A673 (cell line): ENCODE data around the gene CCM2. TPM values are rescaled to one million over a fixed set of nuclear protein-coding genes. Genes with fewer than 3 reads are reported as not detected.

ENCODE experiments used
- BruUV-seq: library from RNA; stranded (reverse); fragments of 400-500 nt; replicated peaks from 2 replicates; lab custom pipeline; 2021; lab: Mats Ljungman, UMichigan
- CTCF ChIA-PET: fragments of 300-600 bp; sonication (Branson Sonifier 250); formaldehyde crosslinking; loops from one replicate; lab custom pipeline; 2022; ENCODE audit warnings: antibody characterized with exemption; lab: Charles Lee
- POLR2A ChIA-PET: fragments of 300-600 bp; sonication (Branson Sonifier 250); formaldehyde crosslinking; loops from one replicate; lab custom pipeline; 2022; ENCODE audit warnings: antibody characterized with exemption; ENCODE audit not compliant: low non-redundant PET; lab: Charles Lee
- DNase-seq: peaks from one replicate; pipeline ENCODE4 v3.0.0-alpha.2; 2015; ENCODE audit warnings: low spot score
- H3K27ac ChIP-seq: fragments of 200-600 bp; sonication (generic); 2 replicates; pipeline ENCODE4 v1.5.1; 2016; ENCODE audit warnings: mixed run types, low read depth, mild to moderate bottlenecking, mixed read lengths, antibody characterized with exemption, low read length; ENCODE audit not compliant: poor library complexity, severe bottlenecking
- H3K27me3 ChIP-seq: fragments of 200-600 bp; sonication (generic); replicated peaks from 2 replicates; pipeline ENCODE4 v1.6.1; 2017; ENCODE audit warnings: mixed run types, low read depth, mild to moderate bottlenecking, mixed read lengths, antibody characterized with exemption, low read length; ENCODE audit not compliant: insufficient read depth, poor library complexity
- H3K36me3 ChIP-seq: fragments of 200-600 bp; sonication (generic); 2 replicates; pipeline ENCODE4 v1.6.1; 2016; ENCODE audit warnings: mixed run types, mild to moderate bottlenecking, mixed read lengths, antibody characterized with exemption, low read length; ENCODE audit not compliant: insufficient read depth, poor library complexity, severe bottlenecking
- H3K4me1 ChIP-seq: fragments of 200-600 bp; sonication (generic); 2 replicates; pipeline ENCODE4 v1.6.1; 2017; ENCODE audit warnings: mixed run types, mild to moderate bottlenecking, mixed read lengths, antibody characterized with exemption, low read length; ENCODE audit not compliant: insufficient read depth, poor library complexity, severe bottlenecking
- H3K4me3 ChIP-seq: fragments of 200-600 bp; sonication (generic); 2 replicates; pipeline ENCODE4 v1.5.1; 2016; ENCODE audit warnings: low read depth, mixed run types, mild to moderate bottlenecking, mixed read lengths, low read length; ENCODE audit not compliant: poor library complexity, severe bottlenecking
- H3K9me3 ChIP-seq: fragments of 200-600 bp; sonication (generic); 2 replicates; pipeline ENCODE4 v1.6.1; 2016; ENCODE audit warnings: mixed run types, low read depth, mild to moderate bottlenecking, mixed read lengths, antibody characterized with exemption, low read length; ENCODE audit not compliant: poor library complexity, severe bottlenecking
- EZH2 ChIP-seq: fragments of 200-600 bp; sonication (generic); IDR thresholded peaks from 2 replicates; pipeline ENCODE4 v1.6.1; 2017; ENCODE audit warnings: borderline replicate concordance, low read depth, mild to moderate bottlenecking, mixed read lengths, antibody characterized with exemption, low read length; ENCODE audit not compliant: poor library complexity, severe bottlenecking
- intact Hi-C: fragments of 100-400 bp; cut with micrococcal nuclease; formaldehyde crosslinking; loops from one replicate; pipeline ENCODE4 v1.10.0; 2022; ENCODE audit not compliant: unreplicated experiment
- total RNA-seq: library from RNA; stranded (reverse); gene quantifications from 2 replicates; pipeline ENCODE4 v1.2.3, GENCODE V29; 2021
- TF ChIP-seq, protein P1 (sequence below): fragments of 300-800, 200-600 bp; sonication (generic); conservative IDR thresholded peaks from 2 replicates; pipeline ENCODE4 v1.5.1; 2017; ENCODE audit warnings: low read depth, mild to moderate bottlenecking, antibody characterized with exemption, low read length, moderate library complexity, mixed read lengths

Gene CCM2
- total RNA-seq, 1 experiment from 2014 or later: 35.2 TPM

DNA sequence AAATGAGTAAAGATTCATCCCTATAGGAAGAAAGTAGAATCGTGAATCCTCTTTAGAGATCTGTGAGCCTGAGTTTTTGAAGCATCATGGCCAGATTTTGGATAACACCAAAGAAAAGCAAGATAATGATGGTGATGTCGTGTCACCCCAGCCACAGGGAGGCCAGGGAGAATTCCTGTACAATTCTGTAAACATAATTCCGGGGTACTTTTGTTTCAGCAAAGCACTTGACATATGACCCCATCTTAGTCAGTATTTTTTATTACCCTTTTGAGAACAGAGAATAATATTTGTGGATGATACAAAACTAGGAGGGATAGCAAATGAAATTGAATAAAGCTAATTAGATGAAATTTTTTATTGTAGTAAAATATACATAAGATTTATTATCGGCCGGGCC lies 55.0 kb downstream of the CCM2 start:
- Histone ChIP-seq H3K27ac (no peak overlapping the region), H3K4me1 (no peaks in the 10 kb centered on the region), H3K4me3 (no peak overlapping the region), H3K36me3 (no peaks in the 10 kb centered on the region), H3K27me3 (no peaks in the 10 kb centered on the region), H3K9me3 (no peaks in the 10 kb centered on the region)
- POLR2A ChIA-PET: no interaction called here
- BruUV-seq: no TSS peak
- CTCF ChIA-PET: no interaction called here
- intact Hi-C loops: no loop called here
- TF ChIP-seq, protein P1, sequence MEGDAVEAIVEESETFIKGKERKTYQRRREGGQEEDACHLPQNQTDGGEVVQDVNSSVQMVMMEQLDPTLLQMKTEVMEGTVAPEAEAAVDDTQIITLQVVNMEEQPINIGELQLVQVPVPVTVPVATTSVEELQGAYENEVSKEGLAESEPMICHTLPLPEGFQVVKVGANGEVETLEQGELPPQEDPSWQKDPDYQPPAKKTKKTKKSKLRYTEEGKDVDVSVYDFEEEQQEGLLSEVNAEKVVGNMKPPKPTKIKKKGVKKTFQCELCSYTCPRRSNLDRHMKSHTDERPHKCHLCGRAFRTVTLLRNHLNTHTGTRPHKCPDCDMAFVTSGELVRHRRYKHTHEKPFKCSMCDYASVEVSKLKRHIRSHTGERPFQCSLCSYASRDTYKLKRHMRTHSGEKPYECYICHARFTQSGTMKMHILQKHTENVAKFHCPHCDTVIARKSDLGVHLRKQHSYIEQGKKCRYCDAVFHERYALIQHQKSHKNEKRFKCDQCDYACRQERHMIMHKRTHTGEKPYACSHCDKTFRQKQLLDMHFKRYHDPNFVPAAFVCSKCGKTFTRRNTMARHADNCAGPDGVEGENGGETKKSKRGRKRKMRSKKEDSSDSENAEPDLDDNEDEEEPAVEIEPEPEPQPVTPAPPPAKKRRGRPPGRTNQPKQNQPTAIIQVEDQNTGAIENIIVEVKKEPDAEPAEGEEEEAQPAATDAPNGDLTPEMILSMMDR: no peak
- no peak for TF ChIP-seq EZH2
- DNase-seq: no peak

DNA sequence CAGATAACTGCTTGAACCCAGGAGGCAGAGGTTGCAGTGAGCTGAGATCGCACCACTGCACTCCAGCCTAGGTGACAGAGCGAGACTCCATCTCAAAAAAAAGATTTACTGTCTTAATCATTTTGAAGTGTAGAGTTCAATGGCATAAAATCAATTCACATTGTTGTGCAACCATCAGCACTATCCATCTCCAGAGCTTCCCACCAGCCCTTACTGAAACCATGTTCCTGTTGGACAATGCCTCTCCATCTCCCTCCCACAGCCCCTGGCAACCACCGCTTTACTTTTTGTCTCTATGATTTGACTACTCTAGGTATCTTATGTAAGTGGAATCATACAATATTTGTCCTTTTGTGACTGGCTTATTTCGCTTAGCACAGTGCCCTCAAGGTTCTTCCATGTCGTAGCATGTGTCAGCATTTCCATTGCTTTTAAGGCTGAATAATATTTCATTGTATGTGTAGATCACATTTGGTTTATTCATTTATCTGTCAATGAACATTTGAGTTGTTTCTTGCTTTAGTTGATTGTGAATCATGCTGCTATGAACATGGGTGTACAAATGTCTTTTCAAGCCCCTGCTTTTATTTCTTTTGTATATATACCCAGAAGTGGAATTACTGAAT lies 55.7 kb downstream of the CCM2 start:
- no peak for TF ChIP-seq EZH2
- TF ChIP-seq, protein P1: no peak
- H3K27ac ChIP-seq: no peak overlapping the region
- H3K4me3 ChIP-seq: no peak overlapping the region
- H3K36me3 ChIP-seq: no peaks in the 10 kb centered on the region
- no peaks in the 10 kb centered on the region for H3K9me3 ChIP-seq
- no peaks in the 10 kb centered on the region for H3K27me3 ChIP-seq
- ChIA-PET POLR2A (no interaction called here), CTCF (interaction anchor here (0.6 kb wide), 1 partner anchor 895 kb away, joined by 3 read pairs; no protein-coding TSS in a partner anchor)
- intact Hi-C loops: no loop called here
- BruUV-seq: no TSS peak
- no peaks in the 10 kb centered on the region for H3K4me1 ChIP-seq
- DNase-seq: no peak

DNA sequence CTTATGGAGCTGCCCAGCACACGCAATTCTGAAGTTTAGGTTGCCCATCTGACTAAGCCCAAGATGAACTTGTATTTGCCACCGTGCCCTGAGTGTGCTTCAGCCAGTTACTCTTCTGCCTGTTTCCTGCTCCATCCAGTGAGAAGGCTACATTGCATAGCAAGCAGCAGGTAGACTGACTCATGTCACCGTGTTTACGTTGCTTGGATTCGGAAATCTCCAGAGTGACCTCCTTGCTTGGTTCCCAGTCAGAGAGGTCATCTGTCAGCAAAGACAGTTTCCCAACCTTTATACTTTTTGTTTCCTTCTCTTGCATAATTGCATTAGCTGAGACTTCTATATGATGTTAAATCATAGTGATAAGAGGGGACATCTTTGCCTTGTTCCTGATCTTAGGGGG lies 57.9 kb downstream of the CCM2 start:
- Histone ChIP-seq H3K4me1 (no peaks in the 10 kb centered on the region), H3K4me3 (no peak overlapping the region), H3K27ac (no peak overlapping the region), H3K36me3 (no peaks in the 10 kb centered on the region), H3K9me3 (no peaks in the 10 kb centered on the region), H3K27me3 (no peaks in the 10 kb centered on the region)
- TF ChIP-seq, protein P1: no peak
- no peak for TF ChIP-seq EZH2
- ChIA-PET POLR2A (no interaction called here), CTCF (no interaction called here)
- no peak for DNase-seq
- no TSS peak for BruUV-seq
- intact Hi-C loops: no loop called here
